Measurements from ENCODE around the gene MYO1D.

- no peak for TF ChIP-seq REST (IDR thresholded peaks at IDR 0.05; ENCODE audit: low read depth)
- no peak for TF ChIP-seq TEAD4 (IDR thresholded peaks at IDR 0.05)
- no peak for TF ChIP-seq TAF1 (IDR thresholded peaks at IDR 0.05; ENCODE audit: low read depth)
Observed at GRCh38 chr17:32487473-32488176, 389.3 kb downstream of the MYO1D start.

Data from Ishikawa (cell line).